DND-41 (cell line): ENCODE results near the gene JAKMIP1.

ENCODE experiments used
- ATAC-seq: fragments of 200-7000 bp; cut with Tn5 transposase; 3 replicates; pipeline ENCODE4 v1.9.1; 2021; ENCODE audit warnings: low read depth; ENCODE audit not compliant: insufficient read depth
- DNase-seq: peaks from one replicate; pipeline ENCODE4 v3.0.0-alpha.2; 2020
- H2AFZ ChIP-seq: 2 replicates; pipeline ENCODE4 v1.6.0; 2012; ENCODE audit warnings: low read depth, low read length
- H3K27ac ChIP-seq: 2 replicates; pipeline ENCODE4 v1.5.1; 2012; ENCODE audit warnings: low read length, inconsistent platforms
- H3K27me3 ChIP-seq: fragments of 200-600 bp; sonication (generic); 2 replicates; pipeline ENCODE4 v1.6.0; 2012; ENCODE audit warnings: low read length, mild to moderate bottlenecking, inconsistent platforms; ENCODE audit not compliant: insufficient read depth, poor library complexity
- H3K36me3 ChIP-seq: 2 replicates; pipeline ENCODE4 v1.5.1; 2012; ENCODE audit warnings: low read length, inconsistent platforms; ENCODE audit not compliant: insufficient read depth
- H3K4me1 ChIP-seq: 2 replicates; pipeline ENCODE4 v1.5.1; 2012; ENCODE audit warnings: mild to moderate bottlenecking, low read length; ENCODE audit not compliant: insufficient read depth
- H3K4me2 ChIP-seq: 2 replicates; pipeline ENCODE4 v1.6.0; 2012; ENCODE audit warnings: mild to moderate bottlenecking, moderate library complexity, low read length, inconsistent platforms; ENCODE audit not compliant: insufficient read depth
- H3K4me3 ChIP-seq, 2 experiments: fragments of 200-600 bp in 1 of 2; shearing (Covaris generic) in 1 of 2; 2 replicates each; pipeline ENCODE4 v1.5.1; 2012 to 2016; ENCODE audit warnings: inconsistent platforms in 2 of 2, low read length in 2 of 2, mild to moderate bottlenecking in 2 of 2, low read depth in 1 of 2, moderate library complexity in 1 of 2
- H3K79me2 ChIP-seq: 2 replicates; pipeline ENCODE4 v1.6.0; 2012; ENCODE audit warnings: low read length, inconsistent platforms; ENCODE audit not compliant: insufficient read depth
- H3K9ac ChIP-seq: 2 replicates; pipeline ENCODE4 v1.6.0; 2012; ENCODE audit warnings: low read depth, mild to moderate bottlenecking, inconsistent platforms, low read length, moderate library complexity
- H3K9me3 ChIP-seq: 2 replicates; pipeline ENCODE4 v1.5.1; 2012; ENCODE audit warnings: low read length, moderate library complexity, mild to moderate bottlenecking, inconsistent platforms; ENCODE audit not compliant: insufficient read depth, severe bottlenecking
- H4K20me1 ChIP-seq: 2 replicates; pipeline ENCODE4 v1.6.0; 2012; ENCODE audit warnings: low read length; ENCODE audit not compliant: insufficient read depth
- EZH2 ChIP-seq: IDR thresholded peaks from 3 replicates; pipeline ENCODE4 v1.6.1; 2012; ENCODE audit warnings: borderline replicate concordance, low read depth, mild to moderate bottlenecking, moderate library complexity, low read length, inconsistent platforms; ENCODE audit not compliant: severe bottlenecking
- TF ChIP-seq, protein P1 (sequence below): IDR thresholded peaks from 2 replicates; pipeline ENCODE4 v1.5.1; 2012; ENCODE audit warnings: borderline replicate concordance, low read length, moderate library complexity, mild to moderate bottlenecking; ENCODE audit not compliant: poor library complexity, severe bottlenecking; ENCODE audit errors: extremely low read depth

JAKMIP1 gene

DNA sequence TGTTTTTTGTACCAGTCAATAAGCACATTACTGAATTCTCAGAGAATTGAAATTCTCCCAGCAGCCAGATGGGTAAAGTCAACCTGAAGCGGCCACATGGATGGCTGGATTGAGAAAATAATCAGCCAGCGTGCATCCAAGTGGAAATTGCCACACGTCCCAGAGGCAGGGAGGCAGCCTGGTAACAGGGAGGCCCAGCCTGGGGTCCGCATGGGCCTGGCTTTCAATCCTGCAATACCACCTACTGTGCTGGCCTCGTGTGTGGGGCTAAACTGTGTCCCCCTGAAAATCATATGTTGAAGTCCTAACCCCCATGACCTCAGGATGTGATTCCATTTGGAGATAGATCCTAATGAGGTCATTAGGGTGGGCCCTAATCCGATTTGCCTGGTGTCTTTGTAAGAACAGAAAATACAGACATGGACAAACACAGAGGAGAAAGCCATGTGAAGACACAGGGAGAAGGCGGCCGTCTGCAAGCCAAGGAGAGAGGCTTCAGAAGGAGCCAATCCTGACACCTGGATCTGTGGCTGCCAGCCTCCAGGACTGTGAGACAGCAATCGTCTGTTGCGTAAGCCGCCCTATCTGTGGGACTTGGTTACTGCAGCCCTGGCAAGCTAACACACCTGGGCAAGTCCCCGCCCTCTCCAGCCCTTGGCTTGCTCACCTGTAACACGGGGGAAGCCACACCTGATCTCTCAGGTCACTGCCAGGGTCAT, 90.3 kb downstream of the JAKMIP1 start:
- Histone ChIP-seq H3K4me3 (no peak overlapping the region), H3K79me2 (no peaks in the 10 kb centered on the region), H4K20me1 (0 out of 2 replicates have a peak, but pooled peaks cover 2% of the 10 kb centered on the region), H2AFZ (no peak overlapping the region), H3K4me2 (no peak overlapping the region), H3K4me1 (no peaks in the 10 kb centered on the region), H3K27ac (no peak overlapping the region), H3K9ac (no peak overlapping the region), H3K27me3 (no peaks in the 10 kb centered on the region), H3K36me3 (no peaks in the 10 kb centered on the region), H3K9me3 (no peaks in the 10 kb centered on the region)
- ATAC-seq = no peak
- no peak for DNase-seq
- TF ChIP-seq, protein P1, sequence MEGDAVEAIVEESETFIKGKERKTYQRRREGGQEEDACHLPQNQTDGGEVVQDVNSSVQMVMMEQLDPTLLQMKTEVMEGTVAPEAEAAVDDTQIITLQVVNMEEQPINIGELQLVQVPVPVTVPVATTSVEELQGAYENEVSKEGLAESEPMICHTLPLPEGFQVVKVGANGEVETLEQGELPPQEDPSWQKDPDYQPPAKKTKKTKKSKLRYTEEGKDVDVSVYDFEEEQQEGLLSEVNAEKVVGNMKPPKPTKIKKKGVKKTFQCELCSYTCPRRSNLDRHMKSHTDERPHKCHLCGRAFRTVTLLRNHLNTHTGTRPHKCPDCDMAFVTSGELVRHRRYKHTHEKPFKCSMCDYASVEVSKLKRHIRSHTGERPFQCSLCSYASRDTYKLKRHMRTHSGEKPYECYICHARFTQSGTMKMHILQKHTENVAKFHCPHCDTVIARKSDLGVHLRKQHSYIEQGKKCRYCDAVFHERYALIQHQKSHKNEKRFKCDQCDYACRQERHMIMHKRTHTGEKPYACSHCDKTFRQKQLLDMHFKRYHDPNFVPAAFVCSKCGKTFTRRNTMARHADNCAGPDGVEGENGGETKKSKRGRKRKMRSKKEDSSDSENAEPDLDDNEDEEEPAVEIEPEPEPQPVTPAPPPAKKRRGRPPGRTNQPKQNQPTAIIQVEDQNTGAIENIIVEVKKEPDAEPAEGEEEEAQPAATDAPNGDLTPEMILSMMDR = peak; percentile 52
- TF ChIP-seq EZH2 = no peak

DNA sequence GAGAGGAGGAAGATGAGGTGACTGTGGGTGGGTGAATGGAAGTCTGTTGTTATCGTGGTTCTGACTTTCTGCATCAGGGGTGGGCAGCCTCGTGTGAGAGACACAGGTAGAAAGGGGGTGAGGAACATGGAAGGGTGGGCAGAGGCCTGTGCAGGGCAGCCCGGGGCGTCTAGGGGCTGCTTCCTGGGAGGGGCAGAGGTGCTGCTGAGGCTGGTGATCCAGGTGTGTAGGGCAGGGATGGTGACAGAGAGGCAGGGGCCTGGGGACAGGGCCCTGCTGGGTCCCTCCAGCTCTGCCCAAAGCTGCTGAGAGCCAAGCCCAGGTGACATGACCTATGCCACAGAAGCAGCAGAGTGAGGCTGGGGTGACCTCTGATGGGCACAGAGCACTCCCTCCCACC, 92.5 kb downstream of the JAKMIP1 start:
- Histone ChIP-seq H4K20me1 (0 out of 2 replicates have a peak, but pooled peaks cover 2% of the 10 kb centered on the region), H3K4me1 (no peaks in the 10 kb centered on the region), H3K36me3 (no peaks in the 10 kb centered on the region), H3K4me3 (no peak overlapping the region), H3K27ac (no peak overlapping the region), H3K27me3 (no peaks in the 10 kb centered on the region), H3K9me3 (no peaks in the 10 kb centered on the region), H3K9ac (no peak overlapping the region), H2AFZ (no peak overlapping the region), H3K79me2 (no peaks in the 10 kb centered on the region), H3K4me2 (no peak overlapping the region)
- no peak for DNase-seq
- ATAC-seq = no peak
- no peak for TF ChIP-seq EZH2
- TF ChIP-seq, protein P1 = no peak

DNA sequence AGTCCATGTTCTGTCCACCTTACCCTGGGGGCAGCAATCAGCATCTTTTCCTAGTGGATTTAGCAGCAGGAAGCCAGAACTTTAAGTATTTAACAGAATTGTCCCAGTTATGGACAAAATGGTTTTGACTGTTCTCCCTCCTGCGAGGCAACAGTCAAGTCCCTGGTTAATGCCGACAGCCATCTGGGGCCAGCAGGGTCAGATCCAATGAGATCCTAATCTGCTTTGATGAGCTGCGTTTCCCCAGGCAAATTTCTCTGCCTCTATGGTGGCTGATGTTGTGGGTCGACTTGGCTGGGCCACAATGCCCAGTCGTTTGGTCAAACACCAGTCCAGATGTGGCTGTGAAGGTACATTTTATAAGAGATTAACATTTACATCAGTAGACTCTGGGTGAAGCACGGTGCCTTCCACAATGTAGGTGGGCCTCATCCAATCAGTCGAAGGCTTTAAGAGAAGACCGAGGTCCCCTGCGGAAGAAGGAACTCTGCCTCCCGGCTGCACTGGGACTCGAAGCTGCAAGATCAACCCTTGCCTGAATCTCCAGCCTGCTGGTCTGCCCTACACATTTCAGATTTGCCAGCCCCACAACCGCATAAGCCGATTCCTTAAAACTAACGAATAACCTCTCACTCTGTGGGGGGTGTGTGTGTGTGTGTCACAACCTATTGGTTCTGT, 93.1 kb downstream of the JAKMIP1 start:
- no peaks in the 10 kb centered on the region for H3K79me2 ChIP-seq
- no peak overlapping the region for H3K27ac ChIP-seq
- H3K4me1 ChIP-seq = no peaks in the 10 kb centered on the region

More for the DNA sequence above, 93.1 kb downstream of the JAKMIP1 start:
- no peak overlapping the region for H2AFZ ChIP-seq
- H3K9me3 ChIP-seq = no peaks in the 10 kb centered on the region
- H3K9ac ChIP-seq = no peak overlapping the region
- no peak for DNase-seq
- no peaks in the 10 kb centered on the region for H3K27me3 ChIP-seq
- no peak overlapping the region for H3K4me3 ChIP-seq
- H4K20me1 ChIP-seq = 0 out of 2 replicates have a peak, but pooled peaks cover 2% of the 10 kb centered on the region
- H3K36me3 ChIP-seq = no peaks in the 10 kb centered on the region
- no peak for TF ChIP-seq EZH2
- TF ChIP-seq, protein P1 = no peak
- ATAC-seq = no peak
- no peak overlapping the region for H3K4me2 ChIP-seq
